Stimulated activated CD8-positive, alpha-beta memory T cell treated with anti-CD3 and anti-CD28 coated beads, Interleukin-12 subunit alpha, Interleukin-12 subunit beta, amount 100 ng/mL, for 24 hours (primary cell): ENCODE measurements around the gene EFCAB13.

Experiments used
- DNase-seq: peaks from one replicate; pipeline ENCODE4 v3.0.0-alpha.2; 2020; ENCODE audit errors: extremely low read depth

The EFCAB13 gene

GRCh38 chr17:47295037-47295873 is 28.5 kb upstream of the EFCAB13 start:
- no peak for DNase-seq

- DNase-seq = no peak
Measured at GRCh38 chr17:47295874-47296255, 27.9 kb upstream of the EFCAB13 start.

GRCh38 chr17:47297661-47298400 is 25.9 kb upstream of the EFCAB13 start:
- DNase-seq = no peak

- no peak for DNase-seq
Measured at GRCh38 chr17:47298712-47299111, 25.0 kb upstream of the EFCAB13 start.

- no peak for DNase-seq
Measured at GRCh38 chr17:47299239-47299910, 24.4 kb upstream of the EFCAB13 start.

- DNase-seq = no peak
Measured at GRCh38 chr17:47300718-47301117, 23.0 kb upstream of the EFCAB13 start.

- no peak for DNase-seq
Measured at GRCh38 chr17:47301161-47301560, 22.6 kb upstream of the EFCAB13 start.

- no peak for DNase-seq
Measured at GRCh38 chr17:47301831-47302230, 21.9 kb upstream of the EFCAB13 start.

- no peak for DNase-seq
Measured at GRCh38 chr17:47304186-47304585, 19.6 kb upstream of the EFCAB13 start.

GRCh38 chr17:47305302-47305923 is 18.3 kb upstream of the EFCAB13 start:
- DNase-seq = no peak

- DNase-seq = no peak
Measured at GRCh38 chr17:47310186-47310733, 13.5 kb upstream of the EFCAB13 start.

GRCh38 chr17:47311420-47311819 is 12.3 kb upstream of the EFCAB13 start:
- no peak for DNase-seq

- no peak for DNase-seq
Measured at GRCh38 chr17:47315451-47316266, 8.1 kb upstream of the EFCAB13 start.

GRCh38 chr17:47316311-47316710 is 7.4 kb upstream of the EFCAB13 start:
- DNase-seq = no peak

GRCh38 chr17:47317119-47317518 is 6.6 kb upstream of the EFCAB13 start:
- no peak for DNase-seq

GRCh38 chr17:47318197-47318918 is 5.4 kb upstream of the EFCAB13 start:
- DNase-seq = no peak

GRCh38 chr17:47320879-47321502 is 2.8 kb upstream of the EFCAB13 start:
- DNase-seq = no peak

GRCh38 chr17:47324224-47325020 is 667 bp downstream of the EFCAB13 start:
- DNase-seq = no peak

GRCh38 chr17:47325176-47325575 is 1.4 kb downstream of the EFCAB13 start:
- DNase-seq = no peak
